GM12878 (cell line): ENCODE results near the gene ATXN2. TPM values are rescaled to one million over a fixed set of nuclear protein-coding genes. Genes with fewer than 3 reads are reported as not detected.

Source experiments
- BACH1 ChIP-seq: fragments of 450-650 bp; IDR thresholded peaks from 2 replicates; pipeline ENCODE4 v1.6.1; 2017; ENCODE audit warnings: mild to moderate bottlenecking, borderline replicate concordance
- CHD4 ChIP-seq: fragments of 200-600 bp; sonication (generic); IDR thresholded peaks from 2 replicates; pipeline ENCODE4 v1.6.1; 2016; ENCODE audit warnings: mild to moderate bottlenecking
- HDAC6 ChIP-seq: fragments of 200-600 bp; sonication (generic); IDR thresholded peaks from one replicate; pipeline ENCODE4 v1.8.0; 2017; ENCODE audit warnings: antibody characterized with exemption; ENCODE audit not compliant: unreplicated experiment
- MXI1 ChIP-seq: fragments of 150-350 bp; IDR thresholded peaks from 2 replicates; pipeline ENCODE4 v1.6.1; 2011; ENCODE audit warnings: low read depth, mild to moderate bottlenecking, inconsistent platforms, low read length, improper control_type of control experiment
- SKIL ChIP-seq: fragments of 450-650 bp; IDR thresholded peaks from 2 replicates; pipeline ENCODE4 v1.6.1; 2017; ENCODE audit warnings: mild to moderate bottlenecking, low read depth, inconsistent platforms; ENCODE audit not compliant: poor library complexity, severe bottlenecking
- SUZ12 ChIP-seq: fragments of 200-600 bp; sonication (generic); IDR thresholded peaks from one replicate; pipeline ENCODE4 v1.6.1; 2018; ENCODE audit warnings: antibody characterized with exemption, mild to moderate bottlenecking; ENCODE audit not compliant: unreplicated experiment
- ZNF217 ChIP-seq: fragments of 450-650 bp; IDR thresholded peaks from 2 replicates; pipeline ENCODE4 v1.6.1; 2017; ENCODE audit warnings: antibody characterized with exemption, mild to moderate bottlenecking
- ZNF384 ChIP-seq: IDR thresholded peaks from 2 replicates; pipeline ENCODE4 v1.6.1; 2012; ENCODE audit warnings: low read depth, mild to moderate bottlenecking, low read length, improper control_type of control experiment, borderline replicate concordance
- polyA plus RNA-seq, 11 experiments: library from polyadenylated mRNA; depleted of rRNA in 4 of 11; unstranded in 6 of 11; stranded (reverse) in 5 of 11; fragments of >200 nt; fragmentation: Nextera tagmentation in 4 of 11; fragmentation: Illumina TruSeq in 1 of 11; extraction: Ambion mirVana in 4 of 11; extraction: Trizol in 1 of 11; gene quantifications; 1 replicate in 1 of 11; 2 replicates in 10 of 11; pipeline versions ENCODE4 v1.2.1 to v1.2.3, GENCODE V29; 2011 to 2016; ENCODE audit warnings: inconsistent platforms in 2 of 11, missing spikeins in 2 of 11, low read depth in 1 of 11
- total RNA-seq, 4 experiments: library from RNA; depleted of rRNA in 3 of 4; stranded (reverse); fragments of >200 nt in 3 of 4; fragmentation: Illumina TruSeq in 1 of 4; extraction: Trizol in 1 of 4; gene quantifications; 2 replicates each; pipeline versions ENCODE4 v1.2.1 to v1.2.3, GENCODE V29; 2013 to 2021

ATXN2 gene
- total and polyA plus RNA-seq, 10 of the 15 experiments (the other 5 are each of a cell fraction or from before 2014, with no cell fraction given): 8.8 to 31.5 (median 19.0) TPM

GRCh38 chr12:111406474-111407376, 192.4 kb downstream of the ATXN2 start (continued):
- TF ChIP-seq ZNF384 (no peak), ZNF217 (no peak), BACH1 (no peak), HDAC6 (no peak), CHD4 (no peak), MXI1 (no peak), SUZ12 (no peak), SKIL (peak; percentile 49)
